ENCODE measurements around the gene RASAL2. TPM values are rescaled to one million over a fixed set of nuclear protein-coding genes. Genes with fewer than 3 reads are reported as not detected.

Gene RASAL2
- total RNA-seq, 1 donor from 2014 or later = 12.4 TPM

GRCh38 chr1:178160736-178161475, 67.0 kb downstream of the RASAL2 start:
- TF ChIP-seq, protein P1, sequence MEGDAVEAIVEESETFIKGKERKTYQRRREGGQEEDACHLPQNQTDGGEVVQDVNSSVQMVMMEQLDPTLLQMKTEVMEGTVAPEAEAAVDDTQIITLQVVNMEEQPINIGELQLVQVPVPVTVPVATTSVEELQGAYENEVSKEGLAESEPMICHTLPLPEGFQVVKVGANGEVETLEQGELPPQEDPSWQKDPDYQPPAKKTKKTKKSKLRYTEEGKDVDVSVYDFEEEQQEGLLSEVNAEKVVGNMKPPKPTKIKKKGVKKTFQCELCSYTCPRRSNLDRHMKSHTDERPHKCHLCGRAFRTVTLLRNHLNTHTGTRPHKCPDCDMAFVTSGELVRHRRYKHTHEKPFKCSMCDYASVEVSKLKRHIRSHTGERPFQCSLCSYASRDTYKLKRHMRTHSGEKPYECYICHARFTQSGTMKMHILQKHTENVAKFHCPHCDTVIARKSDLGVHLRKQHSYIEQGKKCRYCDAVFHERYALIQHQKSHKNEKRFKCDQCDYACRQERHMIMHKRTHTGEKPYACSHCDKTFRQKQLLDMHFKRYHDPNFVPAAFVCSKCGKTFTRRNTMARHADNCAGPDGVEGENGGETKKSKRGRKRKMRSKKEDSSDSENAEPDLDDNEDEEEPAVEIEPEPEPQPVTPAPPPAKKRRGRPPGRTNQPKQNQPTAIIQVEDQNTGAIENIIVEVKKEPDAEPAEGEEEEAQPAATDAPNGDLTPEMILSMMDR (IDR thresholded peaks at IDR 0.05; ENCODE audit: insufficient read depth, low read length, severe bottlenecking) = no peak
- H3K27me3 ChIP-seq (ENCODE audit: control insufficient read depth, insufficient read depth, low read length) = no peaks in the 10 kb centered on the region
- FAIRE-seq (no peak), DNase-seq (ENCODE audit: low read depth) (no peak)
- H3K36me3 ChIP-seq (ENCODE audit: control insufficient read depth, insufficient read depth, low read length) = no peaks in the 10 kb centered on the region
- no peak overlapping the region for H3K4me3 ChIP-seq (ENCODE audit: low read depth, low read length)

DNA sequence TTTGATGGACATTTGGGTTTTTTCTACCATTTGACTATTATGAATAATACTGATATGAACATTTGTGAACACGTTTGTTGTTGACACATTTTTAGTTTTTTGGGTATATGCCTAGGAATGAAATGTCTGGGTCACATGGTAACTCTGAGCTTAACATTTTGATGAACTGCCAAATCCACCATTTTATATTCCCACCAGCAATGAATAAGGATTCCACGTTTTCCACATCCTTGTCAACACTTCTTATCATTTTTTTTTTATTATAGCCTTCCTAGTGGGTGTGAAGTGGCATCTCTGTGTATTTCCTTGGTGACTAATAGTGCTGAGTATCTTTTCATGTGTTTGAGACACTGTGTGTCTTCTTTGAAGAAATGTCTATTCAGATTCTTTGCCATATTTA, 67.6 kb downstream of the RASAL2 start:
- TF ChIP-seq, protein P1 (IDR thresholded peaks at IDR 0.05; ENCODE audit: insufficient read depth, low read length, severe bottlenecking) = no peak
- no peaks in the 10 kb centered on the region for H3K27me3 ChIP-seq (ENCODE audit: control insufficient read depth, insufficient read depth, low read length)
- FAIRE-seq = no peak

DNA sequence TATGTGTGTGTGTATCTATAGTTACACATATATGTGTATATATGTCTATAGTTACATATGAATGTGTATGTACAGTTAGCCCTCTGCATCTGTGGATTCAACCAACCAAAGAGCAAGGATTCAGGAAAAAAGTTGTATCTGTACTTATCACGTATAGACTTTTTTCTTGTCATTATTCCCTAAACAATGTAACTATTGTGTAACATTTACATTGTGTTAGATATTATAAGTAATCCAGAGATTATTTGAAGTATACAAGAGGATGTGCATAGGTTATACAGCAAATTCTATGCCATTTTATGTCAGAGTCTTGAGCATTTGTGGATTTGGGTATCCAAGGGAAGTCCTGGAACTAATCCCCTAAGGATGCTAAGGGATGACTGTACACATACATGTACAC, 71.3 kb downstream of the RASAL2 start:
- Histone ChIP-seq H3K4me3 (ENCODE audit: low read depth, low read length) (no peak overlapping the region), H3K36me3 (ENCODE audit: control insufficient read depth, insufficient read depth, low read length) (no peaks in the 10 kb centered on the region), H3K27me3 (ENCODE audit: control insufficient read depth, insufficient read depth, low read length) (no peaks in the 10 kb centered on the region)
- DNase-seq (ENCODE audit: low read depth) (no peak), FAIRE-seq (no peak)
- TF ChIP-seq, protein P1 (IDR thresholded peaks at IDR 0.05; ENCODE audit: insufficient read depth, low read length, severe bottlenecking) = no peak

More for the DNA sequence above, 67.6 kb downstream of the RASAL2 start:
- Histone ChIP-seq H3K4me3 (ENCODE audit: low read depth, low read length) (no peak overlapping the region), H3K36me3 (ENCODE audit: control insufficient read depth, insufficient read depth, low read length) (no peaks in the 10 kb centered on the region)
- peak; percentile 21 for DNase-seq (ENCODE audit: low read depth)

DNA sequence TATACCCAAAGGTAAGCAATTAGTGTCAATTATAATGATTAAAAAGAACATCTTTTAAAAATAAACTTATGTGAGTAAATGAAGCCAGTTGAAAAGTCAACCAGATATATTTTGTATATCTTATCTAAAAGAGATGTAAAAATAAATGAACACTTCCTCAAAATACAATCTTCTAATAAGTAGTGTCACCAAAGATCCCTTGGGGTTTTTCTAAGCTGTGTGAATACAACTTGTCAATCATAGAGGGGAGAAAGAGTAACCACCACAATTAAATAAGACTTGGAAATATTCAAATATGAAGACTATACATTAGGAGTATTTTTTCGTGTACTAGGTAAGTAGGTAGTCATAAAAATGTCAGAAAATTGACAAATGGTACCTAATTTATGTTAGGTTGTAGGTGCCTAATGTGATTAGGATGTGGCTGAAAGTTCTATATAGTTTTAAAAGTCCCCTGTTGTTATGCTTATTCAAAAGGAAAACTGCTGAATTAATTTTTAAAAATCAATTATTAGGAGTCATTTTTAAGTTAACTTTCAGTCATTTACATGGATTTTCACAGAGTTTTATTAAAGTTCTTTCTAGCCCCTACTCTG, 72.6 kb downstream of the RASAL2 start:
- H3K4me3 ChIP-seq (ENCODE audit: low read depth, low read length) = no peak overlapping the region
- FAIRE-seq (no peak), DNase-seq (ENCODE audit: low read depth) (no peak)
- H3K36me3 ChIP-seq (ENCODE audit: control insufficient read depth, insufficient read depth, low read length) = no peaks in the 10 kb centered on the region
- no peaks in the 10 kb centered on the region for H3K27me3 ChIP-seq (ENCODE audit: control insufficient read depth, insufficient read depth, low read length)
- TF ChIP-seq, protein P1 (IDR thresholded peaks at IDR 0.05; ENCODE audit: insufficient read depth, low read length, severe bottlenecking) = no peak

DNA sequence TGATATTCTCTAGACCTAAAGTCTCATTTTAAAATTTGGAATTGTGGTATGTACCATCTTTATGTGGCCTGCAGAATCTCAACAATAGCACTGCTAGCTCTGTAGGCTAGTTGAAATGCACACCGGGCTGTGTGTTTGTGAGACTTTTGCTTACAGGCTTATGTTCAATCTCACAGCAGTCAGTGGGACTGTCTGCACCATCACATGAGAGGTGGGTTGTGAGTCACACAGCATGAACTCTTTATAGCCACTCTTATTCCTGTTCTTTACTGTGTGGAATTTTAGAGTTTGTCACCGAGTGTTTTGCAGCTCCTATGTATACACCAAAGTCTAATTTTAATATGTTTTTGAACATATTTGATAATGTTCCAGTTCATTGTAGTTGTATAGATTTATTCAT, 74.6 kb downstream of the RASAL2 start:
- DNase-seq (ENCODE audit: low read depth) (peak; percentile 54), FAIRE-seq (no peak)
- no peak overlapping the region for H3K4me3 ChIP-seq (ENCODE audit: low read depth, low read length)
- H3K27me3 ChIP-seq (ENCODE audit: control insufficient read depth, insufficient read depth, low read length) = no peaks in the 10 kb centered on the region
- TF ChIP-seq, protein P1 (IDR thresholded peaks at IDR 0.05; ENCODE audit: insufficient read depth, low read length, severe bottlenecking) = no peak
- no peaks in the 10 kb centered on the region for H3K36me3 ChIP-seq (ENCODE audit: control insufficient read depth, insufficient read depth, low read length)
